IMR-90 (cell line): Measurements from ENCODE around the gene MT1G. TPM values are rescaled to one million over a fixed set of nuclear protein-coding genes. Genes with fewer than 3 reads are reported as not detected.

Experiments
- ATAC-seq: fragments of 200-7000 bp; cut with Tn5 transposase; 2 replicates; pipeline ENCODE4 v1.9.1; 2020; ENCODE audit warnings: low read depth, mild to moderate bottlenecking, moderate library complexity
- BruUV-seq: library from RNA; stranded (reverse); fragments of 400-500 nt; replicated peaks from 2 replicates; lab custom pipeline; 2021; lab: Mats Ljungman, UMichigan
- CTCF ChIA-PET: fragments of 300-600 bp; formaldehyde crosslinking; extraction: SDS; loops from one replicate; lab custom pipeline; 2021; ENCODE audit warnings: antibody characterized with exemption; lab: Yijun Ruan, JAX
- POLR2A ChIA-PET: fragments of 300-600 bp; sonication (Branson Sonifier 250); formaldehyde crosslinking; loops from one replicate; lab custom pipeline; 2022; ENCODE audit warnings: antibody characterized with exemption; ENCODE audit not compliant: unreplicated experiment; lab: Charles Lee
- DNase-seq: peaks from one replicate; pipeline ENCODE4 v3.0.0; 2013
- H2AFZ ChIP-seq: replicated peaks from 2 replicates; pipeline ENCODE3; 2013; ENCODE audit warnings: low read length, mild to moderate bottlenecking; ENCODE audit not compliant: poor library complexity
- H2AK5ac ChIP-seq: 2 replicates; pipeline ENCODE4 v1.6.1; 2013; ENCODE audit warnings: low read depth, low read length, inconsistent platforms
- H2AK9ac ChIP-seq: replicated peaks from 2 replicates; pipeline ENCODE3; 2013; ENCODE audit warnings: mild to moderate bottlenecking, low read depth, low read length, moderate library complexity; ENCODE audit not compliant: poor library complexity
- H2BK120ac ChIP-seq: 2 replicates; pipeline ENCODE4 v1.6.1; 2013; ENCODE audit warnings: low read depth, low read length, inconsistent platforms
- H2BK15ac ChIP-seq: 3 replicates; pipeline ENCODE4 v1.6.1; 2013; ENCODE audit warnings: low read depth, low read length, inconsistent platforms
- H2BK20ac ChIP-seq: 2 replicates; pipeline ENCODE4 v1.6.1; 2013; ENCODE audit warnings: low read depth, mild to moderate bottlenecking, inconsistent platforms, low read length, moderate library complexity
- H2BK5ac ChIP-seq: 2 replicates; pipeline ENCODE4 v1.6.1; 2013; ENCODE audit warnings: mild to moderate bottlenecking, low read depth, low read length, inconsistent platforms; ENCODE audit not compliant: poor library complexity, severe bottlenecking
- H3K14ac ChIP-seq: replicated peaks from 2 replicates; pipeline ENCODE4 v1.6.1; 2013; ENCODE audit warnings: low read depth, low read length, inconsistent platforms
- H3K18ac ChIP-seq: 2 replicates; pipeline ENCODE4 v1.6.1; 2013; ENCODE audit warnings: low read depth, low read length, control low read depth
- H3K23ac ChIP-seq: 2 replicates; pipeline ENCODE4 v1.6.1; 2013; ENCODE audit warnings: low read depth, low read length, inconsistent platforms
- H3K27ac ChIP-seq: 2 replicates; pipeline ENCODE4 v1.5.1; 2013; ENCODE audit warnings: mild to moderate bottlenecking, control low read depth, low read length; ENCODE audit not compliant: insufficient read depth
- H3K27me3 ChIP-seq: 2 replicates; pipeline ENCODE4 v1.6.1; 2013; ENCODE audit warnings: low read length; ENCODE audit not compliant: control insufficient read depth, insufficient read depth
- H3K36me3 ChIP-seq: 2 replicates; pipeline ENCODE4 v1.6.1; 2013; ENCODE audit warnings: low read length, mixed read lengths; ENCODE audit not compliant: control insufficient read depth, insufficient read depth
- H3K4ac ChIP-seq: 2 replicates; pipeline ENCODE4 v1.6.1; 2013; ENCODE audit warnings: low read depth, low read length, inconsistent platforms
- H3K4me1 ChIP-seq: 2 replicates; pipeline ENCODE4 v1.6.1; 2013; ENCODE audit warnings: low read length, mixed read lengths; ENCODE audit not compliant: control insufficient read depth, insufficient read depth
- H3K4me2 ChIP-seq: 2 replicates; pipeline ENCODE4 v1.6.1; 2013; ENCODE audit warnings: low read depth, mild to moderate bottlenecking, control low read depth, low read length, moderate library complexity
- H3K4me3 ChIP-seq: 2 replicates; pipeline ENCODE4 v1.5.1; 2013; ENCODE audit warnings: low read depth, mild to moderate bottlenecking, control low read depth, low read length, moderate library complexity; ENCODE audit not compliant: insufficient read depth
- H3K56ac ChIP-seq: 2 replicates; pipeline ENCODE4 v1.6.1; 2013; ENCODE audit warnings: low read length, inconsistent platforms; ENCODE audit not compliant: insufficient read depth; ENCODE audit errors: extremely low read depth
- H3K79me1 ChIP-seq, 2 experiments: 2 replicates each; pipeline ENCODE4 v1.6.1; 2013; ENCODE audit warnings: low read length in 2 of 2, inconsistent platforms in 1 of 2, low read depth in 1 of 2
- H3K9ac ChIP-seq: 2 replicates; pipeline ENCODE4 v1.6.1; 2013; ENCODE audit warnings: low read depth, low read length, control low read depth
- H3K9me1 ChIP-seq: 2 replicates; pipeline ENCODE4 v1.6.1; 2013; ENCODE audit warnings: low read length, inconsistent platforms; ENCODE audit not compliant: insufficient read depth
- H3K9me3 ChIP-seq: 2 replicates; pipeline ENCODE4 v1.6.1; 2013; ENCODE audit warnings: low read length; ENCODE audit not compliant: control insufficient read depth, insufficient read depth
- H4K20me1 ChIP-seq: 2 replicates; pipeline ENCODE4 v1.6.1; 2013; ENCODE audit warnings: low read length, inconsistent platforms; ENCODE audit not compliant: insufficient read depth
- H4K5ac ChIP-seq: 2 replicates; pipeline ENCODE4 v1.6.1; 2013; ENCODE audit warnings: mild to moderate bottlenecking, low read depth, low read length, control low read depth
- H4K8ac ChIP-seq, 2 experiments: 2 replicates each; pipeline ENCODE4 v1.6.1; 2013; ENCODE audit warnings: low read depth in 2 of 2, low read length in 2 of 2, control low read depth in 1 of 2, inconsistent platforms in 1 of 2
- H4K91ac ChIP-seq: 2 replicates; pipeline ENCODE4 v1.6.1; 2013; ENCODE audit warnings: low read depth, low read length, inconsistent platforms; ENCODE audit not compliant: insufficient read depth
- BHLHE40 ChIP-seq: fragments of 150-350 bp; IDR thresholded peaks from 2 replicates; pipeline ENCODE4 v1.6.1; 2016; ENCODE audit warnings: mild to moderate bottlenecking, low read depth, low read length
- CEBPB ChIP-seq: IDR thresholded peaks from 2 replicates; pipeline ENCODE4 v1.6.1; 2012; ENCODE audit warnings: low read depth, low read length, improper control_type of control experiment
- MXI1 ChIP-seq: IDR thresholded peaks from 2 replicates; pipeline ENCODE4 v1.6.1; 2012; ENCODE audit warnings: low read depth, mild to moderate bottlenecking, low read length, moderate library complexity, borderline replicate concordance
- NFE2L2 ChIP-seq: fragments of 150-350 bp; IDR thresholded peaks from 2 replicates; pipeline ENCODE4 v1.6.1; 2016; ENCODE audit warnings: low read depth, mild to moderate bottlenecking, low read length
- RAD21 ChIP-seq: IDR thresholded peaks from 2 replicates; pipeline ENCODE4 v1.6.1; 2012; ENCODE audit warnings: low read length, improper control_type of control experiment
- RCOR1 ChIP-seq: IDR thresholded peaks from 2 replicates; pipeline ENCODE4 v1.6.1; 2012; ENCODE audit warnings: mild to moderate bottlenecking, low read length, improper control_type of control experiment; ENCODE audit not compliant: insufficient replicate concordance
- WGBS, 2 experiments: methylation state at CpG; one replicate each; pipeline versions ENCODE4 v1.1.5 to v1.1.7; 2013; ENCODE audit warnings: missing lambda C conversion rate in 2 of 2; ENCODE audit not compliant: insufficient read length in 1 of 2; ENCODE audit errors: extremely low coverage in 2 of 2; 5-methylcytosine and 5-hydroxymethylcytosine counted together
- dilution Hi-C: fragments of 300-500 bp; cut with HindIII; formaldehyde crosslinking; loops from one replicate; pipeline ENCODE4 v1.14.3; 2018; ENCODE audit warnings: low sequenced_read_pairs; ENCODE audit not compliant: unreplicated experiment
- in situ Hi-C: fragments of 300-500 bp; cut with MboI; formaldehyde crosslinking; loops from 3 replicates; pipeline ENCODE4 v1.14.3; 2019; ENCODE audit warnings: low sequenced_read_pairs, inconsistent platforms, mixed read lengths
- intact Hi-C: fragments of 100-400 bp; cut with micrococcal nuclease; formaldehyde crosslinking; loops from 2 replicates; pipeline ENCODE4 v1.10.0; 2022
- polyA plus RNA-seq, 3 experiments: library from polyadenylated mRNA; depleted of rRNA; stranded (reverse); fragments of >200 nt; gene quantifications; 2 replicates each; pipeline ENCODE4 v1.2.3, GENCODE V29; 2012; ENCODE audit warnings: low replicate concordance in 1 of 3
- total RNA-seq: library from RNA; depleted of rRNA; stranded (reverse); fragments of >200 nt; gene quantifications from 2 replicates; pipeline ENCODE4 v1.2.3, GENCODE V29; 2012
- TF ChIP-seq, protein P1 (sequence below): fragments of 150-350 bp; IDR thresholded peaks from 2 replicates; pipeline ENCODE4 v1.6.1; 2017; ENCODE audit warnings: mild to moderate bottlenecking, antibody characterized with exemption, low read length, low read depth

Gene MT1G
- total and polyA plus RNA-seq, 2 of the 4 experiments (the other 2 are of a cell fraction): 0.48 TPM; not detected in 1

DNA sequence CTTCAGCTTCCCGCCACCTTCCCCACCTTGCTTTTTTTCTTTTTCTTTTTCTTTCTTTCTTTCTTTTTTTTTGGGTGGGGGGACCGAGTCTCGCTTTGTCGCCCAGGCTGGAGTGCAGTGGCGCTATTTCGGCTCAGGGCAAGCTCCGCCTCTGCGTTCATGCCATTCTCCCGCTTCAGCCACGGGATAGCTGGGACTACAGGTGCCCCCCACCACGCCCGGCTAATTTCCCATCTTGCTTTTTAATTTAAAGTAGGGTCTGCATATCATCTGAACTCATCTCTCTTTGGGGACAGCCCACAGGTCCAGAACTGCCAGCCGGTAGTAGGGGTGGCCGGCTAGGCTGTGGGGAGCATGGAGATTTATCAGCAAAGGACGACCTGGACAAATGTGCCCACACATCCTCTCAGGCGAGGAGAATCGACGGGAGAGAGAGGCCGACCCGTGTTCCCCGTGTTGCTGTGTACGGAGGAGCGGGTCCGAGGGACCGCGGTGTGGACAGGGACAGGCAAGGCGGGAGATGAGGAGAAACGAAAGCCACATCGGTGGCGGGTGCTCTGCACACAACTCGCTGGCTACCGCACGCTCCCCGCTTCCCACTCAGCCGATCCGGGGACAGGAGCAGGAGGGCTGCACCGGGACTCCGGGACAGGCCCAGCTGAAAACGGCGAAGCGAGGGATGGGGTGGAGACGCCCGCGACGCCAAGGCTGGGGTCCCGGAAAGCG is 33.0 kb downstream of the MT1G start (continued):
- TF ChIP-seq RAD21: no peak

DNA sequence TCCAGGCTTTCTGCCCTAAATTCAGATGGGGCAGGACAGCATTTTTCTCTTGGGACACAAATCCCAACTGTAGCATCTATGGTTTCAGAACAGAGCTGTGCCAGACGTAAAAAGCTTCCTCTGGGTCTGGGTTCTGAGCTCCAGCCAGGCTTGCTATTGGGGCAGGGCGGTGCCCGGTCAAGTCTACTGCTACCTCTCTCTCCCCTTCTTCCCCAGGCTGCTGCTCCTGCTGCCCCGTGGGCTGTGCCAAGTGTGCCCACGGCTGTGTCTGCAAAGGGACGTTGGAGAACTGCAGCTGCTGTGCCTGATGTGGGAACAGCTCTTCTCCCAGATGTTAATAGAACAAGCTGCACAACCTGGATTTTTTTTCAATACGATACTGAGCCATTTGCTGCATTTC is 34.3 kb downstream of the MT1G start:
- Histone ChIP-seq H3K9me1 (no peaks in the 10 kb centered on the region), H3K27ac (no peak overlapping the region), H3K4me2 (no peak overlapping the region), H2BK120ac (no peak overlapping the region), H3K27me3 (peaks cover 71% of the 10 kb centered on the region), H3K56ac (no peak overlapping the region), H3K36me3 (no peaks in the 10 kb centered on the region), H4K5ac (no peak overlapping the region), H3K4me1 (no peaks in the 10 kb centered on the region; the same call in 1 of the 2 replicates), H3K9ac (no peak overlapping the region), H4K20me1 (no peaks in the 10 kb centered on the region), H3K9me3 (peaks cover 2% of the 10 kb centered on the region; the same call in 1 of the 2 replicates), H2BK15ac (no peak overlapping the region), H2AK5ac (no peak overlapping the region), H4K91ac (no peak overlapping the region), H2AFZ (no peak overlapping the region), H3K4me3 (no peak overlapping the region), H2AK9ac (no peak overlapping the region), H2BK20ac (no peak overlapping the region), H3K79me1 (no peaks in the 10 kb centered on the region), H4K8ac (no peak overlapping the region), H3K14ac (no peak overlapping the region), H3K23ac (no peak overlapping the region), H3K18ac (no peak overlapping the region), H3K4ac (no peak overlapping the region), H2BK5ac (no peak overlapping the region)
- no TSS peak for BruUV-seq
- intact Hi-C loops (no loop called here), in situ Hi-C loops (no loop called here), dilution Hi-C loops (no loop called here)
- no peak for TF ChIP-seq CEBPB
- no peak for TF ChIP-seq RCOR1
- TF ChIP-seq BHLHE40: no peak
- no peak for TF ChIP-seq NFE2L2
- TF ChIP-seq MXI1: no peak
- no peak for TF ChIP-seq RAD21
- TF ChIP-seq, protein P1, sequence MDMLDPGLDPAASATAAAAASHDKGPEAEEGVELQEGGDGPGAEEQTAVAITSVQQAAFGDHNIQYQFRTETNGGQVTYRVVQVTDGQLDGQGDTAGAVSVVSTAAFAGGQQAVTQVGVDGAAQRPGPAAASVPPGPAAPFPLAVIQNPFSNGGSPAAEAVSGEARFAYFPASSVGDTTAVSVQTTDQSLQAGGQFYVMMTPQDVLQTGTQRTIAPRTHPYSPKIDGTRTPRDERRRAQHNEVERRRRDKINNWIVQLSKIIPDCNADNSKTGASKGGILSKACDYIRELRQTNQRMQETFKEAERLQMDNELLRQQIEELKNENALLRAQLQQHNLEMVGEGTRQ: no peak
- POLR2A ChIA-PET: no interaction called here
- DNase-seq (no peak), ATAC-seq (no peak)
- CTCF ChIA-PET: no interaction called here
- 71% methylated on average over 3 of the region's 7 CpGs; no CpG with 5 or more reads in 1 of the 2 experiments for WGBS, 2 experiments
